ENCODE measurements around the gene INPP5A.
"Not testable (repeated sequence)": the region's sequence is repeated elsewhere in the genome, so short reads cannot be mapped to it uniquely, and the experiment has no call there.

INPP5A gene

GRCh38 chr10:132550366-132551092 is 12.9 kb downstream of the INPP5A start:
- DNase-seq: no peak

- DNase-seq: no peak
Measured at GRCh38 chr10:132551093-132551807, 13.7 kb downstream of the INPP5A start.

GRCh38 chr10:132551808-132552130 is 14.2 kb downstream of the INPP5A start:
- no peak for DNase-seq

GRCh38 chr10:132552635-132553034 is 15.0 kb downstream of the INPP5A start:
- not testable (repeated sequence) for DNase-seq

- not testable (repeated sequence) for DNase-seq
Measured at GRCh38 chr10:132553568-132553967, 16.0 kb downstream of the INPP5A start.

- DNase-seq: no peak
Measured at GRCh38 chr10:132554053-132554990, 16.7 kb downstream of the INPP5A start.

- no peak for DNase-seq
Measured at GRCh38 chr10:132554991-132555647, 17.5 kb downstream of the INPP5A start.

- no peak for DNase-seq
Measured at GRCh38 chr10:132555648-132556575, 18.3 kb downstream of the INPP5A start.

- no peak for DNase-seq
Measured at GRCh38 chr10:132556994-132557441, 19.4 kb downstream of the INPP5A start.

GRCh38 chr10:132557696-132558515 is 20.3 kb downstream of the INPP5A start:
- DNase-seq: no peak

- DNase-seq: no peak
Measured at GRCh38 chr10:132558516-132559413, 21.2 kb downstream of the INPP5A start.

GRCh38 chr10:132559538-132559937 is 22.0 kb downstream of the INPP5A start:
- DNase-seq: no peak

GRCh38 chr10:132560241-132560731 is 22.7 kb downstream of the INPP5A start:
- DNase-seq: no peak

GRCh38 chr10:132562177-132562915 is 24.8 kb downstream of the INPP5A start:
- DNase-seq: no peak

- DNase-seq: no peak
Measured at GRCh38 chr10:132562916-132563456, 25.4 kb downstream of the INPP5A start.

GRCh38 chr10:132563485-132564248 is 26.1 kb downstream of the INPP5A start:
- DNase-seq: no peak

GRCh38 chr10:132564249-132564605 is 26.6 kb downstream of the INPP5A start:
- no peak for DNase-seq

- DNase-seq: no peak
Measured at GRCh38 chr10:132564690-132565089, 27.1 kb downstream of the INPP5A start.

All from activated gamma-delta T cell (primary cell).